ENCODE results near the gene PLN.

PLN gene

DNA sequence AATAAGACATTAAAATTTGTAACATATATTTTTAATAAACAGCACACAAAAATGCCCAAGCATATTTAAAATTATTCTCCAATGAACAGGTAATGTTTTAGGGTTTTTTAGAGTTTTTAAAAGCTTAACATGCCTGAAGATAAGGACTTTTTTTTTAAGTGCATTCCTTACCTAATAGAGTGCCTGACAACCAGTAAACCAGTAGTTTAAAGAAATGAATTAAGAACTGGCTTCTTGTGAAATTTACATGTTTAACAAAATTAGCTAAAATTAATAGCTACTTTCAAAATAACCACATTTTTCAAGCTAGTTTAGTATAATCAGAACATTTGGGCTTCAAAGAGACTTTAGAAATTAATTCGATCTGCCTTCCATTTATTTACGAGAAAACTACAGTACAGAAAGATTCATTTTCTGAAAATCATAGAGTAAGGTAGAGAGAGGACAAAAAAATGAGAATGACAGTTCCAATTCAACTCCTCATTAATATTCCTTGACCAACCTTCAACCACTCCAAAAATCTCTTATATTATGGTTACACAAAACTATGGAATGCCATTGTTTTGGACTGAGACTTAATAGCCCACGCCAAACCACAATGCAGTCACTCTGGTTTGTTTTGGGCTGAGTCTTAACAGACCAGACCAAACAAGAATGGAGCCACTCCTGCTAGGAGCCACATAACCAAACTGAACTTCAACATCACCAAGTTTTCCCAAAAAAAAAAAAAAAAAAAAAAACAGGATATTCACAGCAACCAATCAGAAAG is 5.7 kb upstream of the PLN start:
- DNase-seq: no peak

- DNase-seq: no peak
Observed at GRCh38 chr6:118544105-118544504, 4.0 kb upstream of the PLN start.

- no peak for DNase-seq
Observed at GRCh38 chr6:118546164-118546879, 1.8 kb upstream of the PLN start.

DNA sequence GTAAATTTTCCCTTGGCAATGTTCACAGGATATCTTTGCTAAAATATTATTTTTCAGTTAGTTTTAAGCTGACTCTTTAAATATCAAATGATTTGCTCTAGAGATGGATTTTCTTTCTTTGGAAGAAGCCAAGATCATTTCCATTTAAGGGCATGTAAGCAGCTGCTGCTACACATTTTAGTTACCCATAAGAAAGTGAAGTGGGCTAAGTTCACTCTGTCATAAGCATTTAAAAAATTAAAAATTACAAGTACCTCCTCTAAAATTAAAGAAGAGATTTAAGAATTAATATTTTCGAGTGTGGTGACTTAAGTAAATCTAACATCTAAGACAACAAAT is 1.2 kb upstream of the PLN start:
- DNase-seq: no peak

GRCh38 chr6:118548613-118549012 is 517 bp downstream of the PLN start:
- DNase-seq: no peak

DNA sequence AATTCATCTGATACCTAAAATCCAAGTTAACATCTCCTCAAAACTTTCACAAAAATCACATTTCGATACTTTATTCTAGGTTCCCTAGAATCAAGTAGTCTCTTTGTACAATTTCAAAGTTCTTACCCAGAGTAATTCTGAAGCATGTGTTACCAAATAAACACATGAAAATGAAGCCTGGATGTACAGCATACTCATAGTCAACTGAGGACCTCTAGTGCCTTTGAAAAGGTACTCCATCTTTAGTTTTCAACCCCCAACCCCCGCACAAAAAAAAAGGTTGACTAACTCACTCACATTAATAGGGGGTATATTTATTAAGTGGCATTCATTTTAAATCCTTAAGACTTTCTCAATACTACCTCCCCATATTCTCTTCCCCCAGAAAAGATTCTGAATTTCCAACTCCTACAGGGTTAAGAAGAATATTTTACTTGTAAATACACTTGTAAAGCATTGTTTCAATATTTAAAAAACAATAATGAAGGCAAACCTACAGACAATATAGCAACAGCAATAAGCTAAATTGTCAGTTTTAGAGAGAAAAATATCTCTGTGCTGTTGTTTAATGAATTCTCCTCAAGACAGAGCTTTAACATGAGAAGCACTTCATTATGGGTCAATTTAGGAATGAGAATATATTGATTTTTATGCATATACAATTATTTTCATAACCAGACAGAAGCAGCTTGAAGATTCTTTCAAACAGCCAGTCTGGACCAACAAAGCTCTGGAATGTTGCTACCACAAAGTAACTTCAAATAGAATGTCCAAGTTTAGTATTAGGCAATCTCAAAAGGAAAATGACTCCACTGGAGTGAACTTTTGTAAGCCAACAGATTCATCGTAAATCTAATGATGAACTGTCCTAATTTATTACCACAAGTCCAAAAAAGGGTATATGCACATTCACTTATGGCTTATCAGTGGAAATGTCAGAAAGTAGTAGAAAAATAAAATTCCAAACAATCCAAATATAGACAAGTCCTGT is 3.3 kb downstream of the PLN start:
- DNase-seq: no peak

DNA sequence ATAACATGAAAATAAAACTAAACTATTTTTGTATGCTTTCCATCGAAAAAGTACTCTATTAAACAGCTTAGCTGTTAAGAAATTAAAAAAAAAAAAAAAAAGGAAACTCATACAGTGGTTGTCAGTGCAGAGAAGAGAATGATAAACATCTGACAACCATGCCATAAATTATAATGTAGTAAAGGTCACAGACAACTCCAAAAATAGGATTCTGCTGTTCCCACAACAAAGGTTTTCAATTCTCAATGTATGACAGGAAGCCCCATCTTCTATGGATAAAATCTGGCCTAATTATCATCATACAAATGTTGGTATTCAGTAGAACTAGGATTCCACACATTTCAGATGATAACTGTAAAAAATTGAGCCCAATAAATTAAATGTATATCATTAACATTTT is 5.0 kb downstream of the PLN start:
- no peak for DNase-seq

DNA sequence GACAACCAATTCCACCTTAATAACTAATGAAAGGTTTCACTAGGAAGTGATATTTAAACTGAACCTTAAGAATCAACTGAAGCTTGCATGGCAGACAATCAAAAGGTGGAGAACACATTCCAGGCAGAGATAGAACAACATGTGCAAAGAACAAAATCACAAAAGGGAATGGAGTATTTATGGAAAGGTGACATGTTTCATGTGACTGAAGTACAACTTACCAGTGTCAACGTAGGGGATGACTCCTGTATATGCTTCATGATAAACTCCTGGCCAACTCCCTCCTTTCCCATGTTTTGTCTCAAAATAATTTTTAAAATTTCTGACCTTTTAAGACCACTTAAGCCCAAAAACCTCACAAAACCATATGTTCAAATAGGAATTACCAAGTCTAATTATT is 6.6 kb downstream of the PLN start:
- DNase-seq: no peak

GRCh38 chr6:118558464-118559217 is 10.5 kb downstream of the PLN start:
- no peak for DNase-seq

- DNase-seq: no peak
Observed at GRCh38 chr6:118559659-118560058, 11.6 kb downstream of the PLN start.

DNA sequence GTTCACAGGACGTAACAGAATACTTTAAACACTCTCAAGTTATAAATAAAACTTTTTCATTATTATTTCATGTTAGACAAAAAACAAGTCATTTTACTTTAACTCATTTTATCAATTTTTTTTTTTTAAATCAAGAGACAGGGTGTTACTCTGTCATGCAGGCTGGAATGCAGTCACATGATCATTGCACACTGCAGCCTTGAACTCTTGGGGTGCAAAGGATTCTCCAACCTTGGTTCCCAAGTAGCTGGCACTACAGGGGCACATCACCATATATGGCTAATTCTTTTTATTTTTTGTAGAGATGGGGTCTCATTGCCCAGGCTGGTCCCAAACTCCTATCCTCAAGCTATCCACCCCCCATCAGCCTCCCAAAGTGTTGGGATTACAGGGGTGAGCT is 14.2 kb downstream of the PLN start:
- no peak for DNase-seq

GRCh38 chr6:118562959-118563358 is 14.9 kb downstream of the PLN start:
- DNase-seq: no peak

- no peak for DNase-seq
Observed at GRCh38 chr6:118565311-118565960, 17.3 kb downstream of the PLN start.

- no peak for DNase-seq
Observed at GRCh38 chr6:118567974-118568373, 19.9 kb downstream of the PLN start.

- no peak for DNase-seq
Observed at GRCh38 chr6:118569498-118569897, 21.4 kb downstream of the PLN start.

GRCh38 chr6:118571121-118571520 is 23.0 kb downstream of the PLN start:
- DNase-seq: no peak

DNA sequence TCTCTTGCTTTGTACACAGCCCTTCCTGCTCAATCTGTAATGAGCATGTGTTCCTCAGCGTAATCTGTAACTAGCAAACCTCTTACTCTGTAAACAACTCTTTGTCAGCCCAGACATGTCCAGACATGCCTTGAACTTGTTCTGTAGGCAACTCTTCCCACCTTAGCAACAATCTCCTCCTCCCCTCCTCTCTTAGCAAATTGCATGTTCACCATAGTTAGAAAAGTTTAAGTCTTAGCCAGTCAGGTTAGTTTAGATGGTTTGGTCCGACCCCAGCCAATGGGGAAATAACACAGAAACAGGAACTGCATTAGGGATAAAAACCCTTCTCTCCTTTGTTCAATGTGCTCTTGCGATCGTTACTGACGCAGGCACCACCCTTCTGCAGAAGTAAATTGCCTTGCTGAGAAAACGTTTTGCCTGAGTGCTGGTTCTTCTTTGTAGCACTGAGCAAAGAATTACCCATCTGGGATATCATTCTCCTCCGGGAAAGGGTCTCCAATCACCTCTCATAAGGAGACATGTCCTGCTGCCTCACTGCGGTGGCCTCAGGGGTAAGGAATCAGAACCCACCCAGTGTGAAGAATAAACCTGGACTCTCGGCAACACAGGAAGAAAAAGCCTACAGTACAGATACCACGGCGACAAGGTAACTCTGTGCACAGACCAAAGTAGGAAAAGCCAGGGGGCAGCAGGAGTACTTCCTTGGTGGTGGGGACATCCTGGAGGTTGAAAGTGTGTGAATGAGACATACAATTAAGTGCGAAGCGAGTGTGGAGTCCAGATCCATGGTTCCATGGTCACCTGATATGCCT is 26.2 kb downstream of the PLN start:
- DNase-seq: no peak

GRCh38 chr6:118577972-118578371 is 29.9 kb downstream of the PLN start:
- no peak for DNase-seq

- no peak for DNase-seq
Observed at GRCh38 chr6:118578617-118579016, 30.5 kb downstream of the PLN start.

DNA sequence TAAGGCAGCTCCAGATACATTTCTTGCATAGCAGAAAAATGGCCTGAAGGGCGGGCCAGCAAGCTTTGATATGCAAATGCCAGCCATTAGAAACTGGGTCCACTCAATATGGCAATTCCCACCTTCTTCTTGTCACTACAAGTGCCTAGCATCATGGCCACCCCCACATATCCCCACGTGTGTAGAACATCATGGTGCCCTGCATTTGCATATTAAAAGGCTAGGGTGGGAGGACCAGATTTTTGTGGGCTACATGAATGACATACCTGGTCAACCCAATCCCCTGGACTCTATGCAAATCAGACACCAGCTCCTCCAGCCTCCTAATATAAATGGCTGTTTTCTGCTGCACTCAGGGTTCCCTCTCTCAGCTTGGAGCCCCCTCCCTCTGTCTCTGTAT is 31.7 kb downstream of the PLN start:
- DNase-seq: no peak
